Stimulated activated CD4-positive, alpha-beta T cell treated with anti-CD3 and anti-CD28 coated beads, Interleukin-4, amount 100 ng/mL, for 1 hour (primary cell): ENCODE data around the gene C4orf51.
"Not testable (repeated sequence)": the region's sequence is repeated elsewhere in the genome, so short reads cannot be mapped to it uniquely, and the experiment has no call there.

ENCODE experiments used
- DNase-seq: peaks from one replicate; pipeline ENCODE4 v3.0.0-alpha.2; 2020

C4orf51 gene

GRCh38 chr4:145679991-145680455 lies at the start of gene C4orf51:
TSS of gene C4orf51 (plus strand) at chr4:145680146. CDS start at chr4:145680204, 58 bp downstream.
- no peak for DNase-seq

- no peak for DNase-seq
These were observed 44.8 kb upstream of the C4orf51 start for GRCh38 chr4:145635117-145635516.

GRCh38 chr4:145635630-145636029 lies 44.3 kb upstream of the C4orf51 start:
- DNase-seq = no peak

- no peak for DNase-seq
These were observed 40.7 kb upstream of the C4orf51 start for GRCh38 chr4:145639186-145639698.

- not testable (repeated sequence) for DNase-seq
These were observed 39.7 kb upstream of the C4orf51 start for GRCh38 chr4:145640236-145640635.

- no peak for DNase-seq
These were observed 36.7 kb upstream of the C4orf51 start for GRCh38 chr4:145643295-145643694.

- no peak for DNase-seq
These were observed 35.2 kb upstream of the C4orf51 start for GRCh38 chr4:145644699-145645098.

- DNase-seq = no peak
These were observed 23.8 kb upstream of the C4orf51 start for GRCh38 chr4:145656156-145656555.

- no peak for DNase-seq
These were observed 19.9 kb upstream of the C4orf51 start for GRCh38 chr4:145660064-145660463.

GRCh38 chr4:145663194-145663593 lies 16.8 kb upstream of the C4orf51 start:
- no peak for DNase-seq

GRCh38 chr4:145665773-145666172 lies 14.2 kb upstream of the C4orf51 start:
- no peak for DNase-seq

- no peak for DNase-seq
These were observed 9.5 kb upstream of the C4orf51 start for GRCh38 chr4:145670422-145670821.

GRCh38 chr4:145679520-145679919 lies 426 bp upstream of the C4orf51 start:
- no peak for DNase-seq

GRCh38 chr4:145680902-145681301 lies 956 bp downstream of the C4orf51 start:
- no peak for DNase-seq

- DNase-seq = no peak
These were observed 1.6 kb downstream of the C4orf51 start for GRCh38 chr4:145681518-145681917.

GRCh38 chr4:145681956-145682355 lies 2.0 kb downstream of the C4orf51 start:
- no peak for DNase-seq

- DNase-seq = no peak
These were observed 7.0 kb downstream of the C4orf51 start for GRCh38 chr4:145686991-145687390.

- DNase-seq = no peak
These were observed 10.7 kb downstream of the C4orf51 start for GRCh38 chr4:145690610-145691009.

- not testable (repeated sequence) for DNase-seq
These were observed 11.5 kb downstream of the C4orf51 start for GRCh38 chr4:145691416-145691815.

- DNase-seq = no peak
These were observed 15.0 kb downstream of the C4orf51 start for GRCh38 chr4:145694929-145695328.

- DNase-seq = no peak
These were observed 17.4 kb downstream of the C4orf51 start for GRCh38 chr4:145697332-145697731.

GRCh38 chr4:145698507-145698906 lies 18.6 kb downstream of the C4orf51 start:
- no peak for DNase-seq

- no peak for DNase-seq
These were observed 24.0 kb downstream of the C4orf51 start for GRCh38 chr4:145703850-145704497.

GRCh38 chr4:145709336-145709735 lies 29.4 kb downstream of the C4orf51 start:
- DNase-seq = no peak

- no peak for DNase-seq
These were observed 29.9 kb downstream of the C4orf51 start for GRCh38 chr4:145709843-145710242.
